ENCODE results near the gene METTL26.

DNA sequence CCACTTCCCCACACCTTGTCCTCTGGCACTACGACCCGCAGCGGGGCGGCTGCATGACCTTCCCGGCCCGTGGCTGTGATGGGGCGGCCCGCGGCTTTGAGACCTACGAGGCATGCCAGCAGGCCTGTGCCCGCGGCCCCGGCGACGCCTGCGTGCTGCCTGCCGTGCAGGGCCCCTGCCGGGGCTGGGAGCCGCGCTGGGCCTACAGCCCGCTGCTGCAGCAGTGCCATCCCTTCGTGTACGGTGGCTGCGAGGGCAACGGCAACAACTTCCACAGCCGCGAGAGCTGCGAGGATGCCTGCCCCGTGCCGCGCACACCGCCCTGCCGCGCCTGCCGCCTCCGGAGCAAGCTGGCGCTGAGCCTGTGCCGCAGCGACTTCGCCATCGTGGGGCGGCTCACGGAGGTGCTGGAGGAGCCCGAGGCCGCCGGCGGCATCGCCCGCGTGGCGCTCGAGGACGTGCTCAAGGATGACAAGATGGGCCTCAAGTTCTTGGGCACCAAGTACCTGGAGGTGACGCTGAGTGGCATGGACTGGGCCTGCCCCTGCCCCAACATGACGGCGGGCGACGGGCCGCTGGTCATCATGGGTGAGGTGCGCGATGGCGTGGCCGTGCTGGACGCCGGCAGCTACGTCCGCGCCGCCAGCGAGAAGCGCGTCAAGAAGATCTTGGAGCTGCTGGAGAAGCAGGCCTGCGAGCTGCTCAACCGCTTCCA lies 2.6 kb downstream of the METTL26 start:
- TF ChIP-seq, protein P1, sequence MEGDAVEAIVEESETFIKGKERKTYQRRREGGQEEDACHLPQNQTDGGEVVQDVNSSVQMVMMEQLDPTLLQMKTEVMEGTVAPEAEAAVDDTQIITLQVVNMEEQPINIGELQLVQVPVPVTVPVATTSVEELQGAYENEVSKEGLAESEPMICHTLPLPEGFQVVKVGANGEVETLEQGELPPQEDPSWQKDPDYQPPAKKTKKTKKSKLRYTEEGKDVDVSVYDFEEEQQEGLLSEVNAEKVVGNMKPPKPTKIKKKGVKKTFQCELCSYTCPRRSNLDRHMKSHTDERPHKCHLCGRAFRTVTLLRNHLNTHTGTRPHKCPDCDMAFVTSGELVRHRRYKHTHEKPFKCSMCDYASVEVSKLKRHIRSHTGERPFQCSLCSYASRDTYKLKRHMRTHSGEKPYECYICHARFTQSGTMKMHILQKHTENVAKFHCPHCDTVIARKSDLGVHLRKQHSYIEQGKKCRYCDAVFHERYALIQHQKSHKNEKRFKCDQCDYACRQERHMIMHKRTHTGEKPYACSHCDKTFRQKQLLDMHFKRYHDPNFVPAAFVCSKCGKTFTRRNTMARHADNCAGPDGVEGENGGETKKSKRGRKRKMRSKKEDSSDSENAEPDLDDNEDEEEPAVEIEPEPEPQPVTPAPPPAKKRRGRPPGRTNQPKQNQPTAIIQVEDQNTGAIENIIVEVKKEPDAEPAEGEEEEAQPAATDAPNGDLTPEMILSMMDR (IDR thresholded peaks at IDR 0.05; ENCODE audit: low read depth, low read length, missing input control): no peak
- no peak for TF ChIP-seq GABPA (IDR thresholded peaks at IDR 0.05 in 1 of 2, conservative IDR thresholded peaks at IDR 0.05 in 1 of 2)
- no peak for TF ChIP-seq YY1 (IDR thresholded peaks at IDR 0.05)
- TF ChIP-seq RAD21 (IDR thresholded peaks at IDR 0.05): no peak
- TF ChIP-seq SP1 (IDR thresholded peaks at IDR 0.05): no peak
- TF ChIP-seq, protein P2, sequence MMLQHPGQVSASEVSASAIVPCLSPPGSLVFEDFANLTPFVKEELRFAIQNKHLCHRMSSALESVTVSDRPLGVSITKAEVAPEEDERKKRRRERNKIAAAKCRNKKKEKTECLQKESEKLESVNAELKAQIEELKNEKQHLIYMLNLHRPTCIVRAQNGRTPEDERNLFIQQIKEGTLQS (IDR thresholded peaks at IDR 0.05): no peak
- TF ChIP-seq, protein P3, sequence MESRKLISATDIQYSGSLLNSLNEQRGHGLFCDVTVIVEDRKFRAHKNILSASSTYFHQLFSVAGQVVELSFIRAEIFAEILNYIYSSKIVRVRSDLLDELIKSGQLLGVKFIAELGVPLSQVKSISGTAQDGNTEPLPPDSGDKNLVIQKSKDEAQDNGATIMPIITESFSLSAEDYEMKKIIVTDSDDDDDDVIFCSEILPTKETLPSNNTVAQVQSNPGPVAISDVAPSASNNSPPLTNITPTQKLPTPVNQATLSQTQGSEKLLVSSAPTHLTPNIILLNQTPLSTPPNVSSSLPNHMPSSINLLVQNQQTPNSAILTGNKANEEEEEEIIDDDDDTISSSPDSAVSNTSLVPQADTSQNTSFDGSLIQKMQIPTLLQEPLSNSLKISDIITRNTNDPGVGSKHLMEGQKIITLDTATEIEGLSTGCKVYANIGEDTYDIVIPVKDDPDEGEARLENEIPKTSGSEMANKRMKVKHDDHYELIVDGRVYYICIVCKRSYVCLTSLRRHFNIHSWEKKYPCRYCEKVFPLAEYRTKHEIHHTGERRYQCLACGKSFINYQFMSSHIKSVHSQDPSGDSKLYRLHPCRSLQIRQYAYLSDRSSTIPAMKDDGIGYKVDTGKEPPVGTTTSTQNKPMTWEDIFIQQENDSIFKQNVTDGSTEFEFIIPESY (IDR thresholded peaks at IDR 0.05): no peak
- TF ChIP-seq HNF4A (conservative IDR thresholded peaks at IDR 0.05): no peak
- TF ChIP-seq TAF1 (conservative IDR thresholded peaks at IDR 0.05): no peak
- TF ChIP-seq, protein P4, sequence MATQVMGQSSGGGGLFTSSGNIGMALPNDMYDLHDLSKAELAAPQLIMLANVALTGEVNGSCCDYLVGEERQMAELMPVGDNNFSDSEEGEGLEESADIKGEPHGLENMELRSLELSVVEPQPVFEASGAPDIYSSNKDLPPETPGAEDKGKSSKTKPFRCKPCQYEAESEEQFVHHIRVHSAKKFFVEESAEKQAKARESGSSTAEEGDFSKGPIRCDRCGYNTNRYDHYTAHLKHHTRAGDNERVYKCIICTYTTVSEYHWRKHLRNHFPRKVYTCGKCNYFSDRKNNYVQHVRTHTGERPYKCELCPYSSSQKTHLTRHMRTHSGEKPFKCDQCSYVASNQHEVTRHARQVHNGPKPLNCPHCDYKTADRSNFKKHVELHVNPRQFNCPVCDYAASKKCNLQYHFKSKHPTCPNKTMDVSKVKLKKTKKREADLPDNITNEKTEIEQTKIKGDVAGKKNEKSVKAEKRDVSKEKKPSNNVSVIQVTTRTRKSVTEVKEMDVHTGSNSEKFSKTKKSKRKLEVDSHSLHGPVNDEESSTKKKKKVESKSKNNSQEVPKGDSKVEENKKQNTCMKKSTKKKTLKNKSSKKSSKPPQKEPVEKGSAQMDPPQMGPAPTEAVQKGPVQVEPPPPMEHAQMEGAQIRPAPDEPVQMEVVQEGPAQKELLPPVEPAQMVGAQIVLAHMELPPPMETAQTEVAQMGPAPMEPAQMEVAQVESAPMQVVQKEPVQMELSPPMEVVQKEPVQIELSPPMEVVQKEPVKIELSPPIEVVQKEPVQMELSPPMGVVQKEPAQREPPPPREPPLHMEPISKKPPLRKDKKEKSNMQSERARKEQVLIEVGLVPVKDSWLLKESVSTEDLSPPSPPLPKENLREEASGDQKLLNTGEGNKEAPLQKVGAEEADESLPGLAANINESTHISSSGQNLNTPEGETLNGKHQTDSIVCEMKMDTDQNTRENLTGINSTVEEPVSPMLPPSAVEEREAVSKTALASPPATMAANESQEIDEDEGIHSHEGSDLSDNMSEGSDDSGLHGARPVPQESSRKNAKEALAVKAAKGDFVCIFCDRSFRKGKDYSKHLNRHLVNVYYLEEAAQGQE (IDR thresholded peaks at IDR 0.05): no peak
